HG03039 (cell line): ENCODE data around the gene STRN4.
"Not testable (repeated sequence)": the region's sequence is repeated elsewhere in the genome, so short reads cannot be mapped to it uniquely, and the experiment has no call there.

Experiments used
- ATAC-seq: cut with Tn5 transposase; IDR thresholded peaks from one replicate; pipeline ENCODE4 v1.9.1; 2021; ENCODE audit warnings: mild to moderate bottlenecking, moderate library complexity; ENCODE audit not compliant: unreplicated experiment

Gene STRN4

GRCh38 chr19:46714444-46715106, 31.7 kb downstream of the STRN4 start:
- ATAC-seq = no peak

- no peak for ATAC-seq
Observed at GRCh38 chr19:46713781-46714443, 32.3 kb downstream of the STRN4 start.

- not testable (repeated sequence) for ATAC-seq
Observed at GRCh38 chr19:46712768-46713338, 33.4 kb downstream of the STRN4 start.

GRCh38 chr19:46710687-46711086, 35.6 kb downstream of the STRN4 start:
- ATAC-seq = no peak

- no peak for ATAC-seq
Observed at GRCh38 chr19:46704379-46705076, 41.7 kb downstream of the STRN4 start.

GRCh38 chr19:46700704-46701103, 45.5 kb downstream of the STRN4 start:
- ATAC-seq = no peak

GRCh38 chr19:46698395-46699321, 47.6 kb downstream of the STRN4 start:
- ATAC-seq = no peak

- ATAC-seq = no peak
Observed at GRCh38 chr19:46697204-46697960, 48.9 kb downstream of the STRN4 start.

- no peak for ATAC-seq
Observed at GRCh38 chr19:46696866-46697203, 49.4 kb downstream of the STRN4 start.

- ATAC-seq = no peak
Observed at GRCh38 chr19:46696052-46696451, 50.2 kb downstream of the STRN4 start.

GRCh38 chr19:46693760-46694159, 52.5 kb downstream of the STRN4 start:
- ATAC-seq = no peak

- ATAC-seq = no peak
Observed at GRCh38 chr19:46692918-46693722, 53.1 kb downstream of the STRN4 start.

GRCh38 chr19:46691948-46692347, 54.3 kb downstream of the STRN4 start:
- no peak for ATAC-seq

- no peak for ATAC-seq
Observed at GRCh38 chr19:46691104-46691503, 55.1 kb downstream of the STRN4 start.

GRCh38 chr19:46689358-46689757, 56.9 kb downstream of the STRN4 start:
- no peak for ATAC-seq

- ATAC-seq = no peak
Observed at GRCh38 chr19:46687438-46688145, 58.7 kb downstream of the STRN4 start.

GRCh38 chr19:46685189-46685588, 61.1 kb downstream of the STRN4 start:
- no peak for ATAC-seq

GRCh38 chr19:46678110-46678732, 68.0 kb downstream of the STRN4 start:
- no peak for ATAC-seq
